ENCODE measurements around the gene KCNH8. TPM values are rescaled to one million over a fixed set of nuclear protein-coding genes. Genes with fewer than 3 reads are reported as not detected.

KCNH8 gene
- total RNA-seq, 1 experiment from 2014 or later: 0.12 TPM

Small RNA genes lying within 50 kb of the gene (microRNA-seq; reads per million reads assigned to microRNA genes)
- not detected for gene MIR4791 (ENCODE audit: borderline number of aligned reads)

Measured in HCT116 (cell line).